Esophagus muscularis mucosa (tissue), 4 donors: ENCODE results near the gene RERE. TPM values are rescaled to one million over a fixed set of nuclear protein-coding genes. Genes with fewer than 3 reads are reported as not detected.

Source experiments
- DNase-seq: peaks from one replicate; pipeline ENCODE4 v3.0.0-alpha.2; 2017; ENCODE audit errors: extremely low spot score
- H3K27ac ChIP-seq, 4 donors: fragments of 200-600 bp; sonication (generic); replicated peaks in 1 of 4; 1 replicate in 3 of 4; 2 replicates in 1 of 4; pipeline ENCODE4 v1.5.1; 2016 to 2019; ENCODE audit warnings: mild to moderate bottlenecking in 1 of 4
- H3K27me3 ChIP-seq, 4 donors: fragments of 200-600 bp; sonication (generic); one replicate each; pipeline versions ENCODE4 v1.5.1 to v1.6.0; 2016 to 2019
- H3K36me3 ChIP-seq, 4 donors: fragments of 200-600 bp; sonication (generic); one replicate each; pipeline ENCODE4 v1.5.1; 2016 to 2019
- H3K4me1 ChIP-seq, 4 donors: fragments of 200-600 bp; sonication (generic); one replicate each; pipeline ENCODE4 v1.5.1; 2016 to 2019
- H3K4me3 ChIP-seq, 4 donors: fragments of 200-600 bp; sonication (generic); 1 replicate in 2 of 4; 2 replicates in 2 of 4; pipeline ENCODE4 v1.5.1; 2016 to 2019; ENCODE audit warnings: mild to moderate bottlenecking in 4 of 4, moderate library complexity in 1 of 4
- H3K9me3 ChIP-seq, 4 donors: fragments of 200-600 bp; sonication (generic); 1 replicate in 3 of 4; 2 replicates in 1 of 4; pipeline ENCODE4 v1.5.1; 2016 to 2019
- CTCF ChIP-seq, 3 experiments: fragments of 200-600 bp in 2 of 3; fragments of 450-650 bp in 1 of 3; sonication (generic) in 2 of 3; IDR thresholded peaks; one replicate each; pipeline ENCODE4 v1.5.1; 2017 to 2019; ENCODE audit warnings: antibody characterized with exemption in 3 of 3, mild to moderate bottlenecking in 2 of 3, moderate library complexity in 1 of 3
- EP300 ChIP-seq: sonication (generic); formaldehyde crosslinking; IDR thresholded peaks from one replicate; pipeline ENCODE4 v1.6.1; 2017; ENCODE audit warnings: antibody characterized with exemption
- POLR2A ChIP-seq: fragments of 450-650 bp; IDR thresholded peaks from one replicate; pipeline ENCODE4 v1.6.1; 2017; ENCODE audit warnings: antibody characterized with exemption, moderate library complexity, mild to moderate bottlenecking, low read depth
- POLR2AphosphoS5 ChIP-seq, 2 donors: sonication (generic); formaldehyde crosslinking; IDR thresholded peaks; one replicate each; pipeline ENCODE4 v1.6.1; 2017; ENCODE audit warnings: antibody characterized with exemption in 2 of 2
- WGBS: methylation state at CpG from one replicate; pipeline ENCODE4 v1.1.5; 2018; 5-methylcytosine and 5-hydroxymethylcytosine counted together
- intact Hi-C: fragments of 100-400 bp; cut with DNase I; formaldehyde crosslinking; loops from one replicate; pipeline ENCODE4 v1.15.1; 2023
- total RNA-seq, 4 donors: library from RNA; depleted of rRNA; stranded (reverse); fragments of >200 nt; gene quantifications; one replicate each; pipeline versions ENCODE4 v1.1.0 to v1.2.1, GENCODE V29; 2016

The RERE gene
- total RNA-seq, 4 donors from 2014 or later = 133 to 212 (median 168) TPM

GRCh38 chr1:8659593-8659992 is 157.8 kb downstream of the RERE start:
- intact Hi-C loops = no loop called here
- Histone ChIP-seq H3K9me3 (no peaks in the 10 kb centered on the region), H3K36me3 (peaks cover 0 to 8% (median 2%) of the 10 kb centered on the region in 4 donors), H3K27ac (peak overlapping the region in 1 of 4 donors; percentile 73), H3K4me3 (no peak overlapping the region), H3K27me3 (no peaks in the 10 kb centered on the region), H3K4me1 (peaks cover 51 to 57% (median 57%) of the 10 kb centered on the region in 4 donors)
- TF ChIP-seq CTCF (IDR thresholded peaks at IDR 0.05) (no peak), POLR2A (no peak), EP300 (no peak), POLR2AphosphoS5 (IDR thresholded peaks at IDR 0.05) (no peak)
- DNase-seq = no peak

GRCh38 chr1:8653878-8654277 is 163.6 kb downstream of the RERE start:
- TF ChIP-seq EP300 (no peak), CTCF (IDR thresholded peaks at IDR 0.05) (no peak), POLR2AphosphoS5 (IDR thresholded peaks at IDR 0.05) (no peak), POLR2A (no peak)
- 92% methylated on average over 4 of the region's 4 CpGs for WGBS
- no peak overlapping the region for H3K27ac ChIP-seq
- peaks cover 0 to 8% (median 2%) of the 10 kb centered on the region in 4 donors for H3K36me3 ChIP-seq
- DNase-seq = no peak
- no peak overlapping the region for H3K4me3 ChIP-seq
- H3K27me3 ChIP-seq = no peaks in the 10 kb centered on the region
- intact Hi-C loops = no loop called here
- H3K9me3 ChIP-seq = no peaks in the 10 kb centered on the region
- peaks cover 19 to 31% (median 27%) of the 10 kb centered on the region in 4 donors for H3K4me1 ChIP-seq

- 70% methylated on average over 7 of the region's 7 CpGs for WGBS
- no peak for DNase-seq
- Histone ChIP-seq H3K27me3 (no peaks in the 10 kb centered on the region), H3K4me1 (peaks cover 25 to 42% (median 37%) of the 10 kb centered on the region in 4 donors), H3K27ac (peak overlapping the region in 3 of 4 donors; percentile 6 to 55 (median 49)), H3K9me3 (no peaks in the 10 kb centered on the region), H3K36me3 (peaks cover 0 to 8% (median 2%) of the 10 kb centered on the region in 4 donors), H3K4me3 (no peak overlapping the region)
- intact Hi-C loops = no loop called here
- TF ChIP-seq EP300 (no peak), CTCF (IDR thresholded peaks at IDR 0.05) (no peak), POLR2AphosphoS5 (IDR thresholded peaks at IDR 0.05) (no peak), POLR2A (no peak)
Measured at GRCh38 chr1:8652467-8653046, 164.9 kb downstream of the RERE start.

GRCh38 chr1:8651962-8652361 is 165.5 kb downstream of the RERE start:
- DNase-seq = no peak
- Histone ChIP-seq H3K36me3 (peaks cover 0 to 8% (median 2%) of the 10 kb centered on the region in 4 donors), H3K4me1 (peaks cover 28 to 47% (median 43%) of the 10 kb centered on the region in 4 donors), H3K27ac (peak overlapping the region in 3 of 4 donors; percentile 6 to 55 (median 49)), H3K27me3 (no peaks in the 10 kb centered on the region), H3K9me3 (no peaks in the 10 kb centered on the region), H3K4me3 (no peak overlapping the region)
- intact Hi-C loops = no loop called here
- TF ChIP-seq CTCF (IDR thresholded peaks at IDR 0.05) (no peak), POLR2A (no peak)
- WGBS = 41% methylated on average over 2 of the region's 2 CpGs
